ENCODE measurements around the gene OVAAL.

The OVAAL gene

DNA sequence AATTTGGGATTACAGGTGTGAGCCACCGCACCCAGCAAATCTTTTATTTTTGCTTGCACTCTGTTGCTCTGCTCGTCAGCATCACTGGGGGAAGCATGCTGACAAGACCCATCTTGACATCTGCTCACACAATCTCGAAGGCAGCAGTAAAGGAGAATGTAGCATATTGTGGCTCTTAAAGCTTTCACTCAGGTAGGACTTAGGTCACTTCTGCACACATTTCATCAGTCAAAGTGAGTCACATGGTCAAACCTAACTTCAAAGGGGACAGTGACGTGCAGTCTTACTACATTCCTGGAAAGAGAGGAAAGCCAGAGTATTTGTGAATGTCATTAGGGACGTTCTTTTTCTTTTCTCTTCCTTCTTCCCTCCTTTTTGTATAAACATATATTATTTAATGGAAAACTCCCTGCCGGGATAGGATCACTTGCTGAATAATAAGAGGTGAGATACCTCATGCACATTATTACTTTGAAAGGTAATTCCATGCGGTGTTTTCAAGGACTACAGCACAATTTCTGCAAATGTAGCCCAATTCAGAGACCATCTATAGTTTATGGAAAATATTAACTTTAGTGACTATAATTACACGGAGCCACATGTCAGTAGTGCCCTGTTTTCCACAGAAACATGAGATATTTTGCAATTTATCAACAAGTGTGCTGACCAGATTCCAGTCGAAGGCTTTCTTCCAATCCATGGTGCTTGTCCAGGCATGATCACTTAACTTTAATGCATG, 37.1 kb upstream of the OVAAL start (continued):
- TF ChIP-seq SCRT2 (tag by site-specific recombination; IDR thresholded peaks at IDR 0.05) (peak; percentile 73), ZNF571 (tag by site-specific recombination; IDR thresholded peaks at IDR 0.05) (no peak), ZNF521 (tag by site-specific recombination; IDR thresholded peaks at IDR 0.05) (no peak), ZXDB (tag by site-specific recombination; IDR thresholded peaks at IDR 0.05) (no peak), IKZF3 (tag by site-specific recombination; IDR thresholded peaks at IDR 0.05) (no peak), ZBTB7A (tag by site-specific recombination; IDR thresholded peaks at IDR 0.05; ENCODE audit: low read depth) (no peak), ZNF214 (tag by site-specific recombination; IDR thresholded peaks at IDR 0.05; ENCODE audit: borderline replicate concordance) (no peak), ZNF548 (tag by site-specific recombination; IDR thresholded peaks at IDR 0.05) (no peak), ZNF560 (tag by site-specific recombination; IDR thresholded peaks at IDR 0.05; ENCODE audit: borderline replicate concordance) (no peak)

DNA sequence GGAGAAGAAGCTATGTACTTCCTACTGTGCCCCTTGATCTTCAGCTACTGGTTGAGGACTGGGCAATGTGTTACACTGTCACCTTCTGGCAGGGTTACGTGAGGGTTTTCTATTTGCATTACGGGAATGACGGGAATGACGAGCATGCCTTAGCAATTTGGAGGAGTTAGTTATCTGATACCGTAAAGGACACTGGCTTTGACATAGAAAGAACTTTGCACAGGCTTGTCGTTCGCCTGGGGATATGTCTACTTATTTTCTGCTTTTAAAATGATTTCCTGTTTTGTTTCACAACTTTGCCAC, 36.6 kb upstream of the OVAAL start:
- ChIA-PET CTCF (interaction anchor here (0.9 kb wide), 1 partner anchor 15 kb away, joined by 3 read pairs; no protein-coding TSS in a partner anchor), POLR2A (no interaction called here)
- no peaks in the 10 kb centered on the region for H3K9me3 ChIP-seq (ENCODE audit: control insufficient read depth, insufficient read depth, low read depth, low read length)
- no peak overlapping the region for H3K27ac ChIP-seq (ENCODE audit: extremely low read depth, low read depth, low read length)
- TF ChIP-seq TRIM28 (IDR thresholded peaks at IDR 0.05; ENCODE audit: borderline replicate concordance, low read length) (0 out of 2 replicates have a peak, but pooled peaks have one; percentile 61), ZBTB17 (tag by site-specific recombination; IDR thresholded peaks at IDR 0.05) (no peak)
- no peaks in the 10 kb centered on the region for H3K4me1 ChIP-seq (ENCODE audit: control insufficient read depth, insufficient read depth, low read length)
- no peaks in the 10 kb centered on the region for H3K36me3 ChIP-seq (ENCODE audit: control insufficient read depth in 2 of 2, insufficient read depth in 1 of 2, low read length in 2 of 2)
- no peak overlapping the region for H3K4me3 ChIP-seq (ENCODE audit: low read depth, low read length)

DNA sequence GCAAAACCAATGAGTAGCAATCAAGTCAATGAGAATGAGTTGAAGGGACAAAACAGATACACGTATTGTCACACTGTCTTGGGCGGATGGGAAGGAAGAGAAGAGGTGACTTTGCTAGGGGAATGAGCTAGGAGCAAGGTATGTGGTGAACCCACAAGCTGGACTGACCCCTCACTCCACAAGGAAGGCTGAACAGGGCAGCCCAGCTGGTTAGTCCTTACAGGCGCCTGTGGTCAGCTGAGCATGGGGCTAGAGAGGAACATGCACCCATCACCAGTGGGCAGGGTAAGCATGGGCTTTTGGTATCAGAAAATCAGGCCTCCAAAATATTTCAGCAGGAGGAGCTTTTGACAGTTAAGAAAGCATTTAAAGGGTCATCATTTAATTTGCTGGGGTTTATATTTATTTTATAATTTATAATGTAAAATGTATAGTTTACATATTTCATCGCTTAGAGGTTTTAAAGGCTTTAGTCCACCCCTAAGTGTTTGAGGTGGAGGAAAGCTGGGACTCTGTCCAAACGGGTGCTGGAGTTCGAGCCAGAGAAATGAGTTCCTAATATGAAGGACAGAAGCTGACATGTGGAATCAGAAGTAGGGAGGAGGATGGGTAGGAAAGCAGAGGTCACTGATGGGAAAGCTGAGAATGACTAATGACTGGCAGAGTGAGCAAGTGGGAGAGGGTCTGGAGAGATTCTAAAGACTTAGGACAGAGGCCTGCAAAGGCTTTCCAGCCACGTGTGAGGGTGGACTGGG, 34.4 kb upstream of the OVAAL start:
- Histone ChIP-seq H3K9me3 (ENCODE audit: control insufficient read depth, insufficient read depth, low read depth, low read length) (no peaks in the 10 kb centered on the region), H3K27ac (ENCODE audit: extremely low read depth, low read depth, low read length) (no peak overlapping the region), H3K4me3 (ENCODE audit: low read depth, low read length) (no peak overlapping the region), H3K4me1 (ENCODE audit: control insufficient read depth, insufficient read depth, low read length) (no peaks in the 10 kb centered on the region), H3K36me3 (ENCODE audit: control insufficient read depth in 2 of 2, insufficient read depth in 1 of 2, low read length in 2 of 2) (no peaks in the 10 kb centered on the region)
- ChIA-PET POLR2A (interaction anchor here (0.6 kb wide), 1 partner anchor 9 kb away, joined by 3 read pairs; no protein-coding TSS in a partner anchor), CTCF (interaction anchor here (0.8 to 1.1 kb wide), 4 partner anchors 9 to 1530 kb away, joined by 3 to 4 read pairs (median 4); no protein-coding TSS in a partner anchor)
- no peak for TF ChIP-seq MZF1 (tag by site-specific recombination; IDR thresholded peaks at IDR 0.05; ENCODE audit: borderline replicate concordance)
- TF ChIP-seq SCRT2 (tag by site-specific recombination; IDR thresholded peaks at IDR 0.05), result no peak
- TF ChIP-seq ZNF2 (tag by site-specific recombination; IDR thresholded peaks at IDR 0.05), result no peak
- TF ChIP-seq, protein P1, sequence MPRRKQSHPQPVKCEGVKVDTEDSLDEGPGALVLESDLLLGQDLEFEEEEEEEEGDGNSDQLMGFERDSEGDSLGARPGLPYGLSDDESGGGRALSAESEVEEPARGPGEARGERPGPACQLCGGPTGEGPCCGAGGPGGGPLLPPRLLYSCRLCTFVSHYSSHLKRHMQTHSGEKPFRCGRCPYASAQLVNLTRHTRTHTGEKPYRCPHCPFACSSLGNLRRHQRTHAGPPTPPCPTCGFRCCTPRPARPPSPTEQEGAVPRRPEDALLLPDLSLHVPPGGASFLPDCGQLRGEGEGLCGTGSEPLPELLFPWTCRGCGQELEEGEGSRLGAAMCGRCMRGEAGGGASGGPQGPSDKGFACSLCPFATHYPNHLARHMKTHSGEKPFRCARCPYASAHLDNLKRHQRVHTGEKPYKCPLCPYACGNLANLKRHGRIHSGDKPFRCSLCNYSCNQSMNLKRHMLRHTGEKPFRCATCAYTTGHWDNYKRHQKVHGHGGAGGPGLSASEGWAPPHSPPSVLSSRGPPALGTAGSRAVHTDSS (tag by site-specific recombination; IDR thresholded peaks at IDR 0.05), result no peak
- TF ChIP-seq, protein P2, sequence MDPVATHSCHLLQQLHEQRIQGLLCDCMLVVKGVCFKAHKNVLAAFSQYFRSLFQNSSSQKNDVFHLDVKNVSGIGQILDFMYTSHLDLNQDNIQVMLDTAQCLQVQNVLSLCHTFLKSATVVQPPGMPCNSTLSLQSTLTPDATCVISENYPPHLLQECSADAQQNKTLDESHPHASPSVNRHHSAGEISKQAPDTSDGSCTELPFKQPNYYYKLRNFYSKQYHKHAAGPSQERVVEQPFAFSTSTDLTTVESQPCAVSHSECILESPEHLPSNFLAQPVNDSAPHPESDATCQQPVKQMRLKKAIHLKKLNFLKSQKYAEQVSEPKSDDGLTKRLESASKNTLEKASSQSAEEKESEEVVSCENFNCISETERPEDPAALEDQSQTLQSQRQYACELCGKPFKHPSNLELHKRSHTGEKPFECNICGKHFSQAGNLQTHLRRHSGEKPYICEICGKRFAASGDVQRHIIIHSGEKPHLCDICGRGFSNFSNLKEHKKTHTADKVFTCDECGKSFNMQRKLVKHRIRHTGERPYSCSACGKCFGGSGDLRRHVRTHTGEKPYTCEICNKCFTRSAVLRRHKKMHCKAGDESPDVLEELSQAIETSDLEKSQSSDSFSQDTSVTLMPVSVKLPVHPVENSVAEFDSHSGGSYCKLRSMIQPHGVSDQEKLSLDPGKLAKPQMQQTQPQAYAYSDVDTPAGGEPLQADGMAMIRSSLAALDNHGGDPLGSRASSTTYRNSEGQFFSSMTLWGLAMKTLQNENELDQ (tag by site-specific recombination; IDR thresholded peaks at IDR 0.05; ENCODE audit: low read depth), result no peak
- TF ChIP-seq, protein P3, sequence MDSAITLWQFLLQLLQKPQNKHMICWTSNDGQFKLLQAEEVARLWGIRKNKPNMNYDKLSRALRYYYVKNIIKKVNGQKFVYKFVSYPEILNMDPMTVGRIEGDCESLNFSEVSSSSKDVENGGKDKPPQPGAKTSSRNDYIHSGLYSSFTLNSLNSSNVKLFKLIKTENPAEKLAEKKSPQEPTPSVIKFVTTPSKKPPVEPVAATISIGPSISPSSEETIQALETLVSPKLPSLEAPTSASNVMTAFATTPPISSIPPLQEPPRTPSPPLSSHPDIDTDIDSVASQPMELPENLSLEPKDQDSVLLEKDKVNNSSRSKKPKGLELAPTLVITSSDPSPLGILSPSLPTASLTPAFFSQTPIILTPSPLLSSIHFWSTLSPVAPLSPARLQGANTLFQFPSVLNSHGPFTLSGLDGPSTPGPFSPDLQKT (IDR thresholded peaks at IDR 0.05; ENCODE audit: borderline replicate concordance, low read depth, low read length), result no peak
- no peak for TF ChIP-seq KLF8 (tag by site-specific recombination; IDR thresholded peaks at IDR 0.05)
- TF ChIP-seq, protein P4, sequence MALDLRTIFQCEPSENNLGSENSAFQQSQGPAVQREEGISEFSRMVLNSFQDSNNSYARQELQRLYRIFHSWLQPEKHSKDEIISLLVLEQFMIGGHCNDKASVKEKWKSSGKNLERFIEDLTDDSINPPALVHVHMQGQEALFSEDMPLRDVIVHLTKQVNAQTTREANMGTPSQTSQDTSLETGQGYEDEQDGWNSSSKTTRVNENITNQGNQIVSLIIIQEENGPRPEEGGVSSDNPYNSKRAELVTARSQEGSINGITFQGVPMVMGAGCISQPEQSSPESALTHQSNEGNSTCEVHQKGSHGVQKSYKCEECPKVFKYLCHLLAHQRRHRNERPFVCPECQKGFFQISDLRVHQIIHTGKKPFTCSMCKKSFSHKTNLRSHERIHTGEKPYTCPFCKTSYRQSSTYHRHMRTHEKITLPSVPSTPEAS (tag by site-specific recombination; IDR thresholded peaks at IDR 0.05), result no peak
- TF ChIP-seq ZNF768 (tag by site-specific recombination; IDR thresholded peaks at IDR 0.05), result no peak
- no peak for TF ChIP-seq ZNF544 (tag by site-specific recombination; IDR thresholded peaks at IDR 0.05)
- no peak for TF ChIP-seq KLF9 (tag by site-specific recombination; IDR thresholded peaks at IDR 0.05; ENCODE audit: low read depth)
- TF ChIP-seq ZNF623 (tag by site-specific recombination; IDR thresholded peaks at IDR 0.05), result no peak
- TF ChIP-seq ZNF560 (tag by site-specific recombination; IDR thresholded peaks at IDR 0.05; ENCODE audit: borderline replicate concordance), result no peak
- TF ChIP-seq SETDB1 (IDR thresholded peaks at IDR 0.05; ENCODE audit: insufficient read length, low read length), result no peak
- TF ChIP-seq KLF7 (tag by site-specific recombination; IDR thresholded peaks at IDR 0.05; ENCODE audit: borderline replicate concordance), result no peak
- no peak for TF ChIP-seq ZNF324 (tag by site-specific recombination; IDR thresholded peaks at IDR 0.05)
- no peak for TF ChIP-seq BCL11A (tag by site-specific recombination; IDR thresholded peaks at IDR 0.05; ENCODE audit: low read depth)
- TF ChIP-seq ZNF600 (tag by site-specific recombination; IDR thresholded peaks at IDR 0.05), result no peak
